ENCODE data around the gene CDC14B. TPM values are rescaled to one million over a fixed set of nuclear protein-coding genes. Genes with fewer than 3 reads are reported as not detected.

Gene CDC14B
- total and polyA plus RNA-seq, 4 donors: 12.8 to 37.9 (median 25.4) TPM

DNA sequence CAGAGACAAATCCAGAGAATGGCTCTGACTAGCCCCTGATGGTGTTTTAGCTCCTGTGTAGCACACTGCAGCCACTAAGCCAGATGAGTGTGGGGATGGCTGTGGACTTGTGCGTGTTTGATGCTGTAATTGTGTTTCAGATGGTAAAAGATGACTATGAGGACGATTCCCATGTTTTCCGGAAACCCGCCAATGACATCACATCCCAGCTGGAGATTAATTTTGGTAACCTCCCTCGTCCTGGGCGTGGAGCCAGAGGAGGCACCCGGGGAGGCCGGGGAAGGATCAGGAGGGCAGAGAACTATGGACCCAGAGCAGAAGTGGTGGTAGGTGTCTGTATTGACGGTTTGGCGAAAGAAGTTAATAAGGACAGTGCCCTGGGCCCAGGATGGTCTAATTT, 131.7 kb downstream of the CDC14B start:
- peak overlapping the region; percentile 78 to 95 for H3K27ac ChIP-seq (ENCODE audit: low read depth in 1 of 2, low read length in 2 of 2)
- H3K9me3 ChIP-seq (ENCODE audit: control insufficient read depth, low read length): no peaks in the 10 kb centered on the region
- 39 to 41% methylated on average over 10 of the region's 10 CpGs for WGBS, 2 donors
- ATAC-seq (ENCODE audit: low FRiP score) (no peak), DNase-seq (peak in 1 of 2 donors; percentile 71)
- no peaks in the 10 kb centered on the region for H3K27me3 ChIP-seq (ENCODE audit: control insufficient read depth in 1 of 2, insufficient read depth in 2 of 2, low read length in 1 of 2)
- H3K4me3 ChIP-seq (ENCODE audit: low read length in 2 of 2): no peak overlapping the region
- peaks cover 0 to 7% of the 10 kb centered on the region in 2 donors for H3K36me3 ChIP-seq (ENCODE audit: control insufficient read depth in 1 of 2, insufficient read depth in 2 of 2, low read length in 1 of 2)
- intact Hi-C loops (cut with DNase I): loop anchor here (2.0 to 10.0 kb wide), 5 partner anchors 21 to 167 kb away; partner anchors contain the start of genes CDC14B (in 1 of the 2), HABP4 (in 1 of the 2) and PRXL2C (in 1 of the 2)
- H3K4me1 ChIP-seq (ENCODE audit: control insufficient read depth in 1 of 2, insufficient read depth in 2 of 2, low read length in 2 of 2): peaks cover 0 to 10% of the 10 kb centered on the region in 2 donors

DNA sequence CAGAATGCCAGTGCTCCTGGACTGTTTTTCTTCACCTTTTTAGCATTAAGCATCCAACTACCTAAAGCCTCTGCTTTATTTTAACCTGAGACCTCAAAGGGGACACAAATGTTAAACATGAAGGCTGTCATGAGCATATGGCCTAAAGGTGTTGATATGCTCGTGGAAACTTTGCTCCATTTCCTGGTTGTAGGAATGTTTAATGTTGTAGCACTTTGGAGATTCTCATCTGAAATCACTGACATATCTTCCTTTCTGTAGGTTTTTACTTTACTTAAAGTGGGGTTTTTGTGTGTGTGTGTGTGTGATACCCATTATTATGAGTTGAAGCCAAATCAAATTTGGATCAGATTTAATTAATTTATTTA, 132.6 kb downstream of the CDC14B start:
- WGBS, 2 donors: 6 to 11% methylated on average over 1 of the region's 1 CpG
- no peak for ATAC-seq (ENCODE audit: low FRiP score)
- H3K27me3 ChIP-seq (ENCODE audit: control insufficient read depth in 1 of 2, insufficient read depth in 2 of 2, low read length in 1 of 2): no peaks in the 10 kb centered on the region
- intact Hi-C loops (cut with DNase I): loop anchor here (2.0 to 10.0 kb wide), 5 partner anchors 22 to 168 kb away; partner anchors contain the start of genes CDC14B (in 1 of the 2), HABP4 (in 1 of the 2) and PRXL2C (in 1 of the 2)
- DNase-seq: no peak
- H3K27ac ChIP-seq (ENCODE audit: low read depth in 1 of 2, low read length in 2 of 2): peak overlapping the region; percentile 28 to 48
- H3K36me3 ChIP-seq (ENCODE audit: control insufficient read depth in 1 of 2, insufficient read depth in 2 of 2, low read length in 1 of 2): peaks cover 0 to 7% of the 10 kb centered on the region in 2 donors
- H3K4me1 ChIP-seq (ENCODE audit: control insufficient read depth in 1 of 2, insufficient read depth in 2 of 2, low read length in 2 of 2): peaks cover 0 to 10% of the 10 kb centered on the region in 2 donors
- no peaks in the 10 kb centered on the region for H3K9me3 ChIP-seq (ENCODE audit: control insufficient read depth, low read length)
- H3K4me3 ChIP-seq (ENCODE audit: low read length in 2 of 2): no peak overlapping the region

DNA sequence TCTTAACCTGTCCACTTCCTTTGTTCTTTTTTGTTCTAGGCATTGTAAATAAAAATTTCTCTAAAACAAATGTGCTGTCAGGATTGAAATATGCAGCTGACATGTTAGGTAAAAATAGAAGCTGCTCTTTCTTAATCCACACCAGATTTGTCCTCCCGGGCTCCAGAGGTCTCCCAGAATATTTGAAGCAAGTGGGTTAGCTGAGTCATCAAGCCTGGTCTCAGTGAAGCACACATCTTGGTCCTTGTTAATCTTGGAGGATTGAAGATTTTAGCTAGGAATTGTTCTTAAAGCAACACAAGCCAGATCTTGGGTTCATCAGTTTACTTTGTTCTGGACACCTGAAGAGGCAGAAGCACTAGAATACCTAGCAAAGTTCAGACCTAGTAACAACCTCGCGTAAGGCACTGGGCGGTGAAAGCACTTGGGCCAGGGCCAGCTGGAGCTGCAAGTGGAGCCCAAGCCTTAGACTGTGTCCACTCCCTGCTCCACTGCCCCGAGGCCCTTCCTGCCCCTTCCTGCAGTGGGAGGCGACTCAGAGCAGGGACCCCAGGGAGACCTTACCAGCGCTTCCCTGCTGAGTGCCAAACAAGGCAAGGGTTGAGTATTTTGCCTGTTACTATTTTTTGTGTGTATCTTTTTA, 133.1 kb downstream of the CDC14B start:
- Histone ChIP-seq H3K27me3 (ENCODE audit: control insufficient read depth in 1 of 2, insufficient read depth in 2 of 2, low read length in 1 of 2) (no peaks in the 10 kb centered on the region), H3K4me3 (ENCODE audit: low read length in 2 of 2) (no peak overlapping the region), H3K36me3 (ENCODE audit: control insufficient read depth in 1 of 2, insufficient read depth in 2 of 2, low read length in 1 of 2) (peaks cover 0 to 7% of the 10 kb centered on the region in 2 donors), H3K27ac (ENCODE audit: low read depth in 1 of 2, low read length in 2 of 2) (peak overlapping the region; percentile 48 to 91), H3K9me3 (ENCODE audit: control insufficient read depth, low read length) (no peaks in the 10 kb centered on the region), H3K4me1 (ENCODE audit: control insufficient read depth in 1 of 2, insufficient read depth in 2 of 2, low read length in 2 of 2) (peaks cover 0 to 10% of the 10 kb centered on the region in 2 donors)
- DNase-seq: peak in 1 of 2 donors; percentile 84
- peak; percentile 88 for ATAC-seq (ENCODE audit: low FRiP score)
- WGBS, 2 donors: 2 to 6% methylated on average over 7 of the region's 7 CpGs
- intact Hi-C loops (cut with DNase I): loop anchor here (2.0 to 10.0 kb wide), 5 partner anchors 22 to 168 kb away; partner anchors contain the start of genes CDC14B (in 1 of the 2), HABP4 (in 1 of the 2) and PRXL2C (in 1 of the 2)

DNA sequence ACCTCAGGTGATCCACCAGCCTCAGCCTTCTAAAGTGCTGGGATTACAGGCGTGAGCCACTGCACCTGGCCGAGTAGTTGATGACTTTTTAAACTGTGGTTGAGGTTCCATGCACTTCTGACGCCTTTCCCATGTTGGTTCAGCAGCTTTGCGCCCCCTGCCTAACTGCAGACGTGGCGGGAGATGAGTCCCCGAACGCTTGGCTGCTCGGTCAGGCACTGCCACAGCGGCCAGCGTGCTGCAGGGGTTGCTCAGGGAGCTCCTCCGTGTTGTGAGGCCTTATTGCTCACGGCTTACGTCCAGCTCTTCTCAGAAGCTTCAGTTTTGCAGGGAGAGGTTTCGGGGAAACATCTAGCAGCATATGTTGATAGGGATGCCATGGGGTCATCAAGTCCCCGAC, 134.4 kb downstream of the CDC14B start:
- Histone ChIP-seq H3K27ac (ENCODE audit: low read depth in 1 of 2, low read length in 2 of 2) (peak overlapping the region; percentile 48 to 91), H3K4me1 (ENCODE audit: control insufficient read depth in 1 of 2, insufficient read depth in 2 of 2, low read length in 2 of 2) (peaks cover 0 to 10% of the 10 kb centered on the region in 2 donors)
- intact Hi-C loops (cut with DNase I): loop anchor here (2.0 to 10.0 kb wide), 5 partner anchors 33 to 170 kb away; partner anchors contain the start of genes CDC14B (in 1 of the 2), HABP4 (in 1 of the 2) and PRXL2C (in 1 of the 2)

DNA sequence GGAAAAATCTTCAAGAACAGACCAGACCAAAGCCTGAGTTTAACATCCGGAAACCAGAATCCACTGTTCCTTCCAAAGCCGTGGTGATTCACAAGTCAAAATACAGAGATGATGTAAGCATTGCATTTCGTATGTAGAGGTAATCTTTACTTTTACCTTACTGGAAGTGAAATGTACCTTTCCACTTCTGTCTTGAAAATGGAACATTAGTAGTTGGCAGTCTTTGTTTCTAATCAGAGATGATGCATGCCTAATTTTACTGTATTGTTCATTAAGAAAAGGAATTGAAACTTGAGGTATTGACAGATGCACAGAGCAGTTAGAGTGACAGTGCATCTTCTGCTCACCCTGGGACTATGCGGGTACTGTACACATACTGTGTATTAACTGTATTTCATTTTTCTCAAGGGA, 135.1 kb downstream of the CDC14B start:
- intact Hi-C loops (cut with DNase I): loop anchor here (2.0 to 10.0 kb wide), 4 partner anchors 64 to 170 kb away; partner anchors contain the start of genes CDC14B (in 1 of the 2) and PRXL2C (in 1 of the 2)
- 33 to 34% methylated on average over 4 of the region's 4 CpGs for WGBS, 2 donors
- Histone ChIP-seq H3K27ac (ENCODE audit: low read depth in 1 of 2, low read length in 2 of 2) (peak overlapping the region; percentile 48 to 78), H3K4me1 (ENCODE audit: control insufficient read depth in 1 of 2, insufficient read depth in 2 of 2, low read length in 2 of 2) (peaks cover 0 to 10% of the 10 kb centered on the region in 2 donors), H3K27me3 (ENCODE audit: control insufficient read depth in 1 of 2, insufficient read depth in 2 of 2, low read length in 1 of 2) (no peaks in the 10 kb centered on the region), H3K9me3 (ENCODE audit: control insufficient read depth, low read length) (no peaks in the 10 kb centered on the region), H3K36me3 (ENCODE audit: control insufficient read depth in 1 of 2, insufficient read depth in 2 of 2, low read length in 1 of 2) (peaks cover 0 to 3% of the 10 kb centered on the region in 2 donors), H3K4me3 (ENCODE audit: low read length in 2 of 2) (no peak overlapping the region)
- no peak for ATAC-seq (ENCODE audit: low FRiP score)
- DNase-seq: no peak

More for the DNA sequence above, 134.4 kb downstream of the CDC14B start:
- no peak for ATAC-seq (ENCODE audit: low FRiP score)
- H3K4me3 ChIP-seq (ENCODE audit: low read length in 2 of 2): no peak overlapping the region
- DNase-seq: no peak
- H3K36me3 ChIP-seq (ENCODE audit: control insufficient read depth in 1 of 2, insufficient read depth in 2 of 2, low read length in 1 of 2): peaks cover 0 to 5% of the 10 kb centered on the region in 2 donors
- no peaks in the 10 kb centered on the region for H3K27me3 ChIP-seq (ENCODE audit: control insufficient read depth in 1 of 2, insufficient read depth in 2 of 2, low read length in 1 of 2)
- 93 to 96% methylated on average over 16 of the region's 16 CpGs for WGBS, 2 donors
- no peaks in the 10 kb centered on the region for H3K9me3 ChIP-seq (ENCODE audit: control insufficient read depth, low read length)

DNA sequence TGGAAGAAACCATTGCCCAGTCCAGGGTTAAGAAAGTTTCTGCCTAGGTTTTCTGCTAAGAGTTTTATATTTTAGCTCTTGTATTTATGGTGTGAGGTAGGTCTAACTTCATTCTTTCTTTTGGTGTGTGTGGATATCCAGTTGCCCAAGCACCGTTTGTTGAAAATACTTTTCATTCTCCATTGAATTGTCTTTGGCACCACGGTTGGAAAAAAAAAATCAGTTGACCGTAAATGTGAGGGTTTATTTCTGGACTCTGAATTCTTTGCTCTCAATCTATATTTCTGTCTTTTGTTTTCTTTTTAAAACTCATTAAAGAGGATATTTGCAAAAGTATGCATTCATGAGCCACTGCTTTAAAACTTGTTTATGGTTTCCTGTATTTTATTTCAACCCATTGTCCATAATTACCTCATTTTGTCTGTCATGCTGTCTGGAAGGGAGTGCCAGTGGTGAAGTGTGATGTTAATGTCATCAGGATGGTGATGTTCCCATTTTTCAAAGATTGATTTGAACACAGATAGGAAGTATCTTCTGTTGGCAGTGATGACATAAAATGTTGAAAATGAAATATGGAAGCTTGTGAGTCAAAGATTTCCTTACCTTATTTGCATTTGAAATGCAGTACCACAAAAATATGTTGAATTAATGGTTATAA, 135.8 kb downstream of the CDC14B start:
- H3K4me1 ChIP-seq (ENCODE audit: control insufficient read depth in 1 of 2, insufficient read depth in 2 of 2, low read length in 2 of 2): peaks cover 0 to 10% of the 10 kb centered on the region in 2 donors
- intact Hi-C loops (cut with DNase I): loop anchor here (2.0 to 10.0 kb wide), 4 partner anchors 63 to 171 kb away; partner anchors contain the start of genes CDC14B (in 1 of the 2) and PRXL2C (in 1 of the 2)

DNA sequence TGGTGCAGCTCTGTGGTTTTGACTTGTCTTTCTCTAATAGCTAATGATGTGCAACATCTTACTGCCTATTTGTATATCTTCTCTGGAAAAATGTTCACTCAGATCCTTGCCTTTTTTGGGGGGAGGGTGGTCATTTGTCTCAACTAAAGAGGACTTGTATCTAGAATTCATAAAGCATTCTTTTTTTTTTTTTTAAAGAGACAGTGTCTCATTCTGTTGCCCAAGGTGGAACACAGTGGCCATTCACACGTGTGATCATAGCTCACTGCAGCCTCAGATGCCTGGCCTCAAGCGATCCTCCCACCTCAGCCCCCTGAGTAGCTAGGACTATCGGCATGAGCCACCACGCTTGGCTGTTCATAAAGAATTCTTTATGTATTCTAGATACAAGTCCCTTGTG, 136.4 kb downstream of the CDC14B start:
- DNase-seq (no peak), ATAC-seq (ENCODE audit: low FRiP score) (no peak)
- WGBS, 2 donors: 92 to 96% methylated on average over 4 of the region's 4 CpGs
- Histone ChIP-seq H3K4me1 (ENCODE audit: control insufficient read depth in 1 of 2, insufficient read depth in 2 of 2, low read length in 2 of 2) (peaks cover 0 to 10% of the 10 kb centered on the region in 2 donors), H3K9me3 (ENCODE audit: control insufficient read depth, low read length) (no peaks in the 10 kb centered on the region), H3K36me3 (ENCODE audit: control insufficient read depth in 1 of 2, insufficient read depth in 2 of 2, low read length in 1 of 2) (no peaks in the 10 kb centered on the region), H3K27ac (ENCODE audit: low read depth in 1 of 2, low read length in 2 of 2) (peak overlapping the region; percentile 61 to 93), H3K27me3 (ENCODE audit: control insufficient read depth in 1 of 2, insufficient read depth in 2 of 2, low read length in 1 of 2) (no peaks in the 10 kb centered on the region), H3K4me3 (ENCODE audit: low read length in 2 of 2) (no peak overlapping the region)
- intact Hi-C loops (cut with DNase I): loop anchor here (10.0 kb wide), 3 partner anchors 82 to 172 kb away; partner anchors contain the start of genes CDC14B (in 1 of the 2) and PRXL2C (in 1 of the 2)

More for the DNA sequence above, 135.8 kb downstream of the CDC14B start:
- peaks cover 0 to 3% of the 10 kb centered on the region in 2 donors for H3K36me3 ChIP-seq (ENCODE audit: control insufficient read depth in 1 of 2, insufficient read depth in 2 of 2, low read length in 1 of 2)
- H3K27ac ChIP-seq (ENCODE audit: low read depth in 1 of 2, low read length in 2 of 2): peak overlapping the region; percentile 42 to 93
- DNase-seq (no peak), ATAC-seq (ENCODE audit: low FRiP score) (no peak)
- H3K9me3 ChIP-seq (ENCODE audit: control insufficient read depth, low read length): no peaks in the 10 kb centered on the region
- no peak overlapping the region for H3K4me3 ChIP-seq (ENCODE audit: low read length in 2 of 2)
- no peaks in the 10 kb centered on the region for H3K27me3 ChIP-seq (ENCODE audit: control insufficient read depth in 1 of 2, insufficient read depth in 2 of 2, low read length in 1 of 2)
- WGBS, 2 donors: 2 to 4% methylated on average over 3 of the region's 3 CpGs

DNA sequence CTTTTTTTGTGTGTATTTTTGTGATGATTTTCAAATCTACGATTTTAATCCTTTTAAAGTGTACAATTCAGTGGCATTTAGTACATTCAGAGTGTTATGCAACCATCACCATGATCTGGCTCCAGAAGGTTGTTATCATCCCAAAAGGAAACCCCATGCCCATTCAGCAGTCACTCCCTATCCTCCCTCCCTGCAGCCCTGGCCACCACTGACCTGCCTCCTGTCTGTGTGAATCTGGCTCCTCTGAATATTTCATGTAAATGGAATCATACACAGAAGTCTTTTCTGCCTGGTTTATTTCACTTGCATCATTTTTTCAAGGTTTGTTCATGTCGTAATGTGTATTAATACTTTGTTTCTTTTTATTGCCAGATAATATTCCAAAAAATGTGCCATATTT, 137.2 kb downstream of the CDC14B start:
- H3K9me3 ChIP-seq (ENCODE audit: control insufficient read depth, low read length): no peaks in the 10 kb centered on the region
- 69 to 77% methylated on average over 2 of the region's 2 CpGs for WGBS, 2 donors
- H3K27me3 ChIP-seq (ENCODE audit: control insufficient read depth in 1 of 2, insufficient read depth in 2 of 2, low read length in 1 of 2): no peaks in the 10 kb centered on the region
- DNase-seq (no peak), ATAC-seq (ENCODE audit: low FRiP score) (no peak)
- peaks cover 0 to 10% of the 10 kb centered on the region in 2 donors for H3K4me1 ChIP-seq (ENCODE audit: control insufficient read depth in 1 of 2, insufficient read depth in 2 of 2, low read length in 2 of 2)
- H3K27ac ChIP-seq (ENCODE audit: low read depth in 1 of 2, low read length in 2 of 2): peak overlapping the region in 1 of 2 donors; percentile 12
- no peak overlapping the region for H3K4me3 ChIP-seq (ENCODE audit: low read length in 2 of 2)
- H3K36me3 ChIP-seq (ENCODE audit: control insufficient read depth in 1 of 2, insufficient read depth in 2 of 2, low read length in 1 of 2): no peaks in the 10 kb centered on the region
- intact Hi-C loops (cut with DNase I): loop anchor here (10.0 kb wide), 3 partner anchors 82 to 172 kb away; partner anchors contain the start of genes CDC14B (in 1 of the 2) and PRXL2C (in 1 of the 2)
